HEK293T (cell line): Measurements from ENCODE around the gene SUMO3.

Source experiments
- ELF4 ChIP-seq: fragments of 450-650 bp; IDR thresholded peaks from 2 replicates; pipeline ENCODE4 v1.6.1; 2017; ENCODE audit warnings: antibody characterized with exemption
- FOXA1 ChIP-seq: fragments of 450-650 bp; IDR thresholded peaks from 2 replicates; pipeline ENCODE4 v1.6.1; 2016; ENCODE audit warnings: mild to moderate bottlenecking
- SP1 ChIP-seq: fragments of 450-650 bp; IDR thresholded peaks from 2 replicates; pipeline ENCODE4 v1.6.1; 2017
- SUZ12 ChIP-seq: fragments of 450-650 bp; IDR thresholded peaks from 2 replicates; pipeline ENCODE4 v1.6.1; 2016; ENCODE audit warnings: mild to moderate bottlenecking

DNA sequence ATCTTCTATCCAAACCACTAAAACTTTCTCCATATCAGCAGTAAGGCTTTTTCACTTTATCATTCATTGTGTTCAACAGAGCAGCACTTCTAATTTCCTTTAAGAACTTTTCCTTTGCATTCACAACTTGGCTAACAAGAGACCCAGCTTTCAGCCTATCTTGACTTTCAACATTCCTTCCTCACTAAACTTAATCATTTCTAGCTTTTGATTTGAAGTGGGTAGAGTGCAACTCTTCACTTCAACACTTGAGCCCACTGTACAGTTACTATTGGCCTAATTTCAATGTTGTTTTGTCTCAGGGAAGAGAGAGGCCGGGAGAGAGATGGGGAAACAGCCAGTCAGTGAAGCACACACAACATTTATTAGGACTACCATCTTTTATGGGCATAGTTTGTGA, 18.2 kb downstream of the SUMO3 start:
- TF ChIP-seq SP1: no peak
- TF ChIP-seq SUZ12: no peak
- no peak for TF ChIP-seq ELF4
- TF ChIP-seq FOXA1: no peak
